HG03378 (cell line): Measurements from ENCODE around the gene NEB.

Experiments used
- ATAC-seq: cut with Tn5 transposase; IDR thresholded peaks from one replicate; pipeline ENCODE4 v1.9.1; 2021; ENCODE audit warnings: mild to moderate bottlenecking, moderate library complexity; ENCODE audit not compliant: unreplicated experiment

Gene NEB

DNA sequence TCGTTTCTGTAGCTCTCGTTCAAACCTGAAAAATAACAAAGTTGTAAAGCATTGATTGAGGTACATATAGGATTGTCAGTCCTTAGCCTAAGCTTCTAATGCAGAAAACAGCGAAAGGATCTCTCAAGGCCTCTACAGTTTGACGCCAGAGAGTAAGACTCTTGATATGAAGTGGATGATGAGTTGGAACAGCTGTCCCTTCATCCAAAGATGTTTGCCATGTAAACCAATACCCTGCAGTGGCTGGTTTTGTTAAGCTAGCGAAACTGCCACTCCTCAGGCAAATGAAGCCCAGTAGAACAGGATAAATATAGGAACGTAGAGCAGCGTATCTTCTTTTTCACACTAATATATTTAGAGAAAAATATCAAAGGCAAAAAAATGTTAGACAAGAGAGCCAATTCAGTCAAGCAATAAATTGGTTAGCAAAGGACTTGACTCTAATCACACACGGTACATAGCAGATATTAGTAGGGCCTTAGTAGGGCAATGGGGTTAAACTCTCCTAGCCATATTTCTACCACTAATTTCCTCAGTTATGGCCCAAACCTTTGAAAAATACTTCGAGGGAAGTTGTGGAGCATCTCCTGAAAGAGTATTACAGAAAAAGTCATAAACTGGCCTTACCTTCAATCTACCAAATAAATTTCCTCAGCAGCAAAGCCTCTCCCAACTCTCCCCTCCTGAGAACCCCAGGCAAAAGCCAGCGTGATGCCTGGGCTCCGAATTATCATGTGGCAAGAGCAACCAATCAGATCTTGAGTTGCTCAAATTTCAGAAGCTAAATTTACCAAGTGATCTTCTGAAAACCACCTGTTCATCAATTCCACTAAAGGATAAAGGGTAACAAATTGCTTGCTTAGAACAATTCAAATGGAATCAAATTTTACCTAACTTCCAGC, at the start of gene NEB:
NEB (minus strand) TSS at position 706 of the 902 bp plus-strand sequence. CDS start 1,320 bp downstream, outside the sequence.
- ATAC-seq = no peak

- no peak for ATAC-seq
These were observed 48.9 kb upstream of the NEB start for GRCh38 chr2:151783133-151783520.

DNA sequence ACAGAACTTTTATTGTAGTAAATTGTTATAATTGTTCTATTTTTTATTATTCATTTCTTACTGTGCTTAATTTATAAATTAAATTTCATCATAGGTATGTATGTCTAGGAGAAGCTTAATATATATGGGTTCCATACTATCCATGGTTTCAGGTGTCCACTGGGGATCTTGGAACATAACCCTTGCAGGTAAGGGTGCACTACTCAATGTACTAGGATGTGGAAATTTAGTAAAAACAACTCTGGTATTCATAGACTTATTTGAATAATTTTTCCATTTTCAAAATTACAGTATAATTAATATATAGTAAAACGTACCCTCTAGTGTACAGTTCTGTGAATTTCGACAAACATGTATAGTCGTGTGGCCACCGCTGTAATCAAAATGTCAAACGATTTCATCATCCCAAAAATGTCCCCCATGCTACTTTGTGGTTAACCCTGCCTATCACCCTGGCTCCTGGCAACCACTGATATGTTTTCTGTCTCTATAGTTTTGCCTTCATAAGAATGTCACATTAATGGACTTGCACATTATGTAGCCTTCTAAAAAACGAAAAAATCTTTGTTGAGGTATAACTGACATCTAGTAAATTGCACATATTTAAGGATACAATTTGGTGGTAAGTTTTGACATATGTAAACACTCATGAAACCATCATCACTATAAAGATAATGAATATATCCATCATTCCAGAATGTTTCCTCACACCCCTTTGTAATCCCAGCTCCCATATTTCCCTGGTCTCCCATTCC, 48.3 kb upstream of the NEB start:
- ATAC-seq = no peak

- no peak for ATAC-seq
These were observed 47.4 kb upstream of the NEB start for GRCh38 chr2:151781642-151782041.

GRCh38 chr2:151780938-151781337, 46.7 kb upstream of the NEB start:
- ATAC-seq = no peak

- ATAC-seq = no peak
These were observed 43.7 kb upstream of the NEB start for GRCh38 chr2:151777935-151778334.

DNA sequence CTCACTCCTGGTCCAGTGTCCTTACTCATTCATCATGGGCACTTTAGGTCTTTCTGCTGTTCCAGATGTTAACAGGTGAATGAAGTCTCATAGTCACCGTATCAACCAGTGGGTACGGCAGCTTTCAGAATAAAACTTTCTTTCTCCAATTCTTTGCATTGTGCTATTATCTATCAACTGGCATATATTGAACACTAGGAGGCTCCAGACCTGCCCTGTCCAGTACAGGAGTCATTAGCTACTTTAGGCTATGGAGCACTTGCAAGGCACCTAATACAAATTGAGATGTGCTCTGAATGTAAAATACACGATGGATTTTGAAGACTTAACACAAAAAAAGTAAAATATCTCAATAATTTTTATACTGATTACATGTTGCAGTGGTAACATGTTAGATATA, 43.2 kb upstream of the NEB start:
- ATAC-seq = no peak

DNA sequence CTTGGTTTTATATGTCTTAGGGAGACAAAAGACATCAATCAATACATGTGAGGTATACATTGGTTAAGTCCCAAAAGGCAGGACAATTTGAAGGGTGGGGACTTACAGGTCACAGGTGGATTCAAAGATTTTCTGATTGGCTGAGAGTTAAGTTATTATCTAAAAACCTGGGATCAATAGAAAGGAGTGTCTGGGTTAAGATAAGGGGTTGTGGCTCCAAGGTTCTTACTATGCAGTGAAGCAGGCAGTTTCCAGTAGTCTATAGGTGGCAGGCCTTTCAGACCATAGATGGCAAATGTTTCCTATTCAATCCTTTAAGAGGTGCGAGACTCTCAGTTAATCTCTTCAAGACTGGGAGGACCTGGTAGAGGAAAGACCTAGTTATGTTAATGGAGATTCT, 42.1 kb upstream of the NEB start:
- no peak for ATAC-seq

- no peak for ATAC-seq
These were observed 40.9 kb upstream of the NEB start for GRCh38 chr2:151775057-151775740.

GRCh38 chr2:151774506-151774905, 40.2 kb upstream of the NEB start:
- ATAC-seq = no peak

- peak; percentile 94 for ATAC-seq
These were observed 37.5 kb upstream of the NEB start for GRCh38 chr2:151771599-151772358.

DNA sequence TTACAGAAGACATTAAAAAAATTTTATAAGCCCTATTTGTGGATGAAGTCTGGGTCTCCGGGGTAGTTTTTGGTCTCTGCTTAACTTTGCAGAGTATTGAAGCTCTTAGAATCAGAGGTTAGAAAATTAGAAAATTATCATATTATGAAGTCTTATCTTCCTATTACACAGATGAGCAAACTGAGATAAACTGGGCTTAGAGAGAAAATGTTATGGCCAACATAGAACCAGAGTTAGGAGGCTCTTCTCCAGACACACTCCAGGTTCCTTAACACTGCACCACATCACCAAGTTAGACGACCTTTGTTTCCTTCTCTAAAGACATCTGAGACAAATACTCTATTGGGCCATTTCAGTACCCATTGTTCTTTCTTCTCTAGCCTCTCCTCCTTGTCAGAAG, 36.7 kb upstream of the NEB start:
- no peak for ATAC-seq

GRCh38 chr2:151769606-151770005, 35.3 kb upstream of the NEB start:
- ATAC-seq = no peak

- ATAC-seq = no peak
These were observed 33.3 kb upstream of the NEB start for GRCh38 chr2:151767536-151767935.

DNA sequence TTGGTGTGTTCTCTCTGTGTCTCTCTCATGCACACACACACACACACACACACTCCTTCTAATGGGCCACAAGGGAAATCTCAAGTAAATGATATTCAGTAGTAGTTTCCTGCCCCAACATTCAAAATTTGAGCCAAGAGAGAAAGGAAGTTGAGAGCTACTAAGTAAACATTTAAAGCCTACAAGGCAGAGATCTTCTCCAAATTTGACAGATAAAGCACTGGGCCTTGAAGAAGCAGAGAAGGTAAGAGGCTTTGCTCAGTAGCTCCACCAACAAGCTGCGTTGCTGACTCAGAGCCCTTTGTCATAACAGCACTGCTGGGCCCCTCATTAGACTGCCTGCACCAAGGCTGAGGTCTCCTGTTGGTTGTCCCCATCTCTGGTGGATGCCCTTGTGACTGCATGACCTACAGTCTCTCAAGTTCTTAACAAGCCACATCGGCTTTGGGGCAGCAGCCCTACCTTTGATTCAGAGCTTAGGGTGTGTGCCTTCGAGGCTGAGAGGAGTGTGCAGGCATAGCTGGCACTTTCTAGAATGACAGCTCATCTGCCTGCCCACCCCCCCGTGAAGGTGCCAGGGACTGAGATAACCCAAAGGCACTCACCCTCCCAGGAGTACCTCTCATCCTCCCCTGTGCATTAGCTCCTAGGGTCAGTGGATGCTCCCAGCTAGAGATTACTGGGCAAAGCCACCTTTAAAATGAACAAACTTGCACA, 32.3 kb upstream of the NEB start:
- peak; percentile 44 for ATAC-seq

GRCh38 chr2:151765760-151766410, 31.6 kb upstream of the NEB start:
- peak; percentile 33 for ATAC-seq

DNA sequence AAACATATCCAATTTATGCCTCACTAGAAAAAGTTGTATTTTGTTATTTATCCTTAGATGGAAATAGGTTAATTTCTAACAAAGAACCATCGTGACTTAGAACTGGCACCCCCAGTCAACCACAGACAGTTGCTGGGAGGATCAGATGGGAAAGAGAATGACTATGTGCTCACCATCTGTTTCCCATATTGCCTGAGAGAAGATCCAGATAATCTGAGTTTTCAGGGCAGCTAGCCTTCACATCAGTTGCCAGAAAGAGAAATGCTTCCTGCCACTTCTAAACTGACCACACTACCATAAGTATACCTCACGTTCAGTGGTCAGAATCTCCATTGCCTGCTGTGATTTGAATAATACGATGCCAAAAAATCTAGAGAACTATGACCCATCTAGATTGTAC, 28.4 kb upstream of the NEB start:
- ATAC-seq = no peak

DNA sequence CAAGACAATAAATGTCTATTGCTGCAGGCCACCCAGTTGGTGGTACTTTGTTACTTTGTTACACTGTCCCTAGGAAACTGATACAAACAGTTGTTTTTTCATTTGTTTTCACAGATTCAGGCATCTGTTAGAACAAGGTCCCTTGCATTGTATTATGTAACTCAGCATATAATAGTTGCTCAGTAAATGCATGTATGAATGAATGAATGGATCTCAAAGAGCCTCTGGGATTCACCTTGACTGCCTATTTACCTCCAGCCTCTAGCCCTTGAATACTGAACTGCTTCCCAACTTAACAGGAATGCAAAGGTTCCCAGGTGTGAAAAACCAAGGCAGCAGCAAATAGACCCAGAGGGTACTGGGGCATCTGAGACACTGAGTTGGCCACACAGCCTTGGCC, 27.4 kb upstream of the NEB start:
- ATAC-seq = no peak

DNA sequence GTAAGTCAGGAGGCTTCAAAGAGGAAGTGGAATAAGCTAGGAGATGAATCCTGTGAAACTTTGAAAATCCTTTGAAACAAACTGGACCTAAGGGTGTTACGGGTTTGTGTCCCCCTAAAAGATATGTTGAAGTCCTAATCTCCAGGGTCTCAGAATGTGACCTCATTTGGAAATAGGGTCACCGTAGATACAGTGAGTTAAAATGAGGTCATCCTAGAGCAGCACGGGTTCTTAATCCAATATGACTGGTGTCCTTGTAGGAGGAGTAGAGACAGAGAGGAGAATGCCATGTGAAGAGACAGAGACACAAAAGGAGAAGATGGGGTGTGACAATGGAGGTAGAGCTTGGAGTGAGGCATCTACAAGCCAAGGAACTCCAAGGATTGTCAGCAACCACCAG, 26.9 kb upstream of the NEB start:
- no peak for ATAC-seq
